ENCODE measurements around the gene TCF20.

Gene TCF20

GRCh38 chr22:42270510-42271190 lies at the start of gene TCF20:
TSS of gene TCF20 (minus strand) at chr22:42270653. CDS start at chr22:42215305, 55,348 bp downstream.
- TF ChIP-seq POLR2A (IDR thresholded peaks at IDR 0.05; ENCODE audit: low read depth, low read length) = no peak
- DNase-seq (ENCODE audit: insufficient read length, low spot score) (peak; percentile 84), FAIRE-seq (no peak)

GRCh38 chr22:42319386-42319785 lies 48.9 kb upstream of the TCF20 start:
- DNase-seq (ENCODE audit: insufficient read length, low spot score) = no peak
- no peak for TF ChIP-seq POLR2A (IDR thresholded peaks at IDR 0.05; ENCODE audit: low read depth, low read length)
- no peak for FAIRE-seq

GRCh38 chr22:42318967-42319366 lies 48.5 kb upstream of the TCF20 start:
- TF ChIP-seq POLR2A (IDR thresholded peaks at IDR 0.05; ENCODE audit: low read depth, low read length) = no peak
- no peak for DNase-seq (ENCODE audit: insufficient read length, low spot score)
- no peak for FAIRE-seq

- FAIRE-seq (no peak), DNase-seq (ENCODE audit: insufficient read length, low spot score) (no peak)
- TF ChIP-seq POLR2A (IDR thresholded peaks at IDR 0.05; ENCODE audit: low read depth, low read length) = no peak
These were observed 47.5 kb upstream of the TCF20 start for GRCh38 chr22:42317691-42318547.

- DNase-seq (ENCODE audit: insufficient read length, low spot score) (peak; percentile 50), FAIRE-seq (no peak)
- TF ChIP-seq POLR2A (IDR thresholded peaks at IDR 0.05; ENCODE audit: low read depth, low read length) = no peak
These were observed 46.6 kb upstream of the TCF20 start for GRCh38 chr22:42317008-42317407.

GRCh38 chr22:42315392-42315756 lies 44.9 kb upstream of the TCF20 start:
- TF ChIP-seq POLR2A (IDR thresholded peaks at IDR 0.05; ENCODE audit: low read depth, low read length) = no peak
- FAIRE-seq = no peak
- DNase-seq (ENCODE audit: insufficient read length, low spot score) = no peak

GRCh38 chr22:42314709-42315391 lies 44.4 kb upstream of the TCF20 start:
- DNase-seq (ENCODE audit: insufficient read length, low spot score) (no peak), FAIRE-seq (no peak)
- no peak for TF ChIP-seq POLR2A (IDR thresholded peaks at IDR 0.05; ENCODE audit: low read depth, low read length)

GRCh38 chr22:42313804-42314581 lies 43.5 kb upstream of the TCF20 start:
- FAIRE-seq = peak; percentile 84
- peak; percentile 55 for DNase-seq (ENCODE audit: insufficient read length, low spot score)

GRCh38 chr22:42313204-42313603 lies 42.8 kb upstream of the TCF20 start:
- FAIRE-seq (no peak), DNase-seq (ENCODE audit: insufficient read length, low spot score) (no peak)
- no peak for TF ChIP-seq POLR2A (IDR thresholded peaks at IDR 0.05; ENCODE audit: low read depth, low read length)

More at GRCh38 chr22:42313804-42314581, 43.5 kb upstream of the TCF20 start:
- no peak for TF ChIP-seq POLR2A (IDR thresholded peaks at IDR 0.05; ENCODE audit: low read depth, low read length)

- no peak for TF ChIP-seq POLR2A (IDR thresholded peaks at IDR 0.05; ENCODE audit: low read depth, low read length)
- FAIRE-seq (no peak), DNase-seq (ENCODE audit: insufficient read length, low spot score) (no peak)
These were observed 40.0 kb upstream of the TCF20 start for GRCh38 chr22:42310291-42311015.

GRCh38 chr22:42309865-42310264 lies 39.4 kb upstream of the TCF20 start:
- FAIRE-seq (no peak), DNase-seq (ENCODE audit: insufficient read length, low spot score) (no peak)
- TF ChIP-seq POLR2A (IDR thresholded peaks at IDR 0.05; ENCODE audit: low read depth, low read length) = no peak

- DNase-seq (ENCODE audit: insufficient read length, low spot score) (no peak), FAIRE-seq (no peak)
- no peak for TF ChIP-seq POLR2A (IDR thresholded peaks at IDR 0.05; ENCODE audit: low read depth, low read length)
These were observed 38.5 kb upstream of the TCF20 start for GRCh38 chr22:42308892-42309468.

Measured in H54 (cell line).